Activated naive CD8-positive, alpha-beta T cell treated with anti-CD3 and anti-CD28 coated beads, Interleukin-2, amount 10 ng/mL, durations not matched to agents 7 days and 5 days (primary cell): Measurements from ENCODE around the gene CYTH4. TPM values are rescaled to one million over a fixed set of nuclear protein-coding genes. Genes with fewer than 3 reads are reported as not detected.

ENCODE experiments used
- ATAC-seq: fragments of 150-1000 bp; cut with Tn5 transposase; one replicate; pipeline ENCODE4 v1.10.0; 2021; ENCODE audit warnings: low read depth, moderate library complexity
- POLR2A ChIA-PET: fragments of 350-600 bp; sonication (Branson Sonifier 250); formaldehyde crosslinking; loops from one replicate; lab custom pipeline; 2021; ENCODE audit warnings: antibody characterized with exemption; lab: Charles Lee
- DNase-seq: peaks from one replicate; pipeline ENCODE4 v3.0.0; 2021
- H3K27ac Mint-ChIP-seq: one replicate; pipeline ENCODE4 v1.8.0; 2022; ENCODE audit warnings: mild to moderate bottlenecking, mixed read lengths
- H3K27me3 Mint-ChIP-seq: one replicate; pipeline ENCODE4 v1.8.0; 2022; ENCODE audit warnings: mild to moderate bottlenecking, moderate library complexity, mixed read lengths
- H3K36me3 Mint-ChIP-seq: one replicate; pipeline ENCODE4 v1.8.0; 2021; ENCODE audit warnings: mild to moderate bottlenecking, mixed read lengths
- H3K4me1 Mint-ChIP-seq: one replicate; pipeline ENCODE4 v1.8.0; 2021; ENCODE audit warnings: mixed read lengths
- H3K4me3 Mint-ChIP-seq: one replicate; pipeline ENCODE4 v1.8.0; 2022; ENCODE audit warnings: mild to moderate bottlenecking, moderate library complexity, mixed read lengths
- H3K9me3 Mint-ChIP-seq: one replicate; pipeline ENCODE4 v1.8.0; 2021; ENCODE audit warnings: mixed read lengths
- total RNA-seq, 2 experiments: library from RNA; stranded (reverse); gene quantifications; one replicate each; pipeline ENCODE4 v1.2.3, GENCODE V29; 2021

CYTH4 gene
- total RNA-seq, 2 experiments from 2014 or later = 149 to 157 TPM

GRCh38 chr22:37313376-37314314, 31.3 kb downstream of the CYTH4 start:
- H3K4me1 Mint-ChIP-seq = peaks cover 54% of the 10 kb centered on the region

DNA sequence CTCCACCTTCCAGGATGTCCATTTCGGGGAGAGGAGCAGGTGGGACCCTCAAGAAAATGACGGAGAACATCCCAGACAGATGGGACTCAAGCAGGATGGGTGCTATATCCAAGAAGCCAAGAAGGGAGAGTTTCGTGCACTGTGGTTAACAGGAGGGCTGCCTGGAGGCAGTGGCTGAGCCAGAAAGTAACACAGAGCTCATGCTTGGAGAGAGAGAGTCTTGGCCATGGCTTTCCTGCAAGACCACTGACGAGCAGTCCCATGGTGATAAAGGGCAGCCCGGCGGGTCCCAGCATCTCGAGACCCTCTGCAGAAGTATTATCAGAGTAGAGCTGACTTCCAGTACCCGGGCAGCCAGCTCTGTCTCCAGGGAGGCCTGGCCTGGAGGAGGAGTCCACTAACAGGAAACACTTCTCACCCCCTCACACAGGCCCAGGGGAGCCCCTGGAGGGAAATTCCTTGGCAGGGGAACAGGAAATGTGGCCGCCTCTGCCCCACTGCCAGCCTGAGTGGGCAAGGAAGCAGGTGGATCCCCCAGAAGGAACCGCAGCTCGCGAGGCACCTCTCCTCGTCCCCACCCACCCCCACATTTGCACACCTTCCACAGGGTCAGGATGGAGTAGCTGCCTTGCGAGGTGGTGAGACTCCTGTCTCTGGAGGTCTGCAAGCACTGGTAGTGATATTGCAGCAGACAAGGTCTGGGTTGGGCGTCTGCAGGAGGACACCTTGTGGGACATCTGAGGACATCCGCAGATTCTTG, 32.2 kb downstream of the CYTH4 start:
- Mint-ChIP-seq H3K4me3 (peak overlapping the region; percentile 72), H3K27me3 (peaks cover 2% of the 10 kb centered on the region), H3K4me1 (peaks cover 46% of the 10 kb centered on the region), H3K27ac (peak overlapping the region; percentile 90), H3K36me3 (peaks cover 29% of the 10 kb centered on the region), H3K9me3 (no peaks in the 10 kb centered on the region)
- DNase-seq (no peak), ATAC-seq (peak; percentile 49)
- POLR2A ChIA-PET = interaction anchor here (0.5 to 2.1 kb wide), 18 partner anchors 8 to 265 kb away, joined by 3 to 11 read pairs (median 4); partner anchors contain the start of gene LGALS2

More at GRCh38 chr22:37313376-37314314, 31.3 kb downstream of the CYTH4 start:
- Mint-ChIP-seq H3K4me3 (no peak overlapping the region), H3K9me3 (no peaks in the 10 kb centered on the region), H3K27ac (peak overlapping the region; percentile 90), H3K36me3 (peaks cover 35% of the 10 kb centered on the region), H3K27me3 (peaks cover 2% of the 10 kb centered on the region)
- no peak for ATAC-seq
- POLR2A ChIA-PET = interaction anchor here (0.6 to 2.2 kb wide), 16 partner anchors 8 to 145 kb away, joined by 3 to 11 read pairs (median 4); no protein-coding TSS in a partner anchor
- DNase-seq = no peak

DNA sequence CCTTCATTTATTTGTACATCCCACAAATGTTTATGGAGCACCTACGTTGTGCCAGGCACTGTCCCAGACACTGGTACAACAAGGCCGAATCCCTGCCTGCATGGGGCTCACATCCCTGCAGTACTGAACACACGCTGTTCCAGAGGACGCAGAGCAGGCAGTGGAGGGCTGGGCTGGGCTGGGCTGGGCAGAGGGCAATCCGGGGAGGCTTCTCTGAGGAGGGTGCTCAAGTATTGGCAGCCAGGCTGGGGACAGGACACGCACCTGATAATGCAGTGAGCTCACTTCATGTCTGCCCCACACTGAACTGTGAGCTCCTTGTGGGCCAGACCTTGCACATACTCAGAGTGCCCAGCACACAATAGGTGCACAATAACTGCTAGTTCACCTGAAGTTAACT, 34.1 kb downstream of the CYTH4 start:
- DNase-seq = no peak
- Mint-ChIP-seq H3K4me1 (peaks cover 32% of the 10 kb centered on the region), H3K4me3 (no peak overlapping the region), H3K27ac (peak overlapping the region; percentile 77), H3K36me3 (peaks cover 13% of the 10 kb centered on the region), H3K27me3 (peaks cover 10% of the 10 kb centered on the region), H3K9me3 (no peaks in the 10 kb centered on the region)
- ATAC-seq = peak; percentile 9
- POLR2A ChIA-PET = interaction anchor here (0.7 to 1.8 kb wide), 4 partner anchors 12 to 251 kb away, joined by 3 to 6 read pairs (median 4); no protein-coding TSS in a partner anchor

- DNase-seq (peak; percentile 74), ATAC-seq (peak; percentile 72)
- POLR2A ChIA-PET = interaction anchor here (0.7 to 1.8 kb wide), 6 partner anchors 13 to 250 kb away, joined by 3 to 6 read pairs (median 4); no protein-coding TSS in a partner anchor
- Mint-ChIP-seq H3K4me1 (peaks cover 32% of the 10 kb centered on the region), H3K27ac (peak overlapping the region; percentile 34), H3K36me3 (peaks cover 13% of the 10 kb centered on the region), H3K27me3 (peaks cover 11% of the 10 kb centered on the region), H3K4me3 (no peak overlapping the region), H3K9me3 (no peaks in the 10 kb centered on the region)
Observed at GRCh38 chr22:37316875-37317371, 34.6 kb downstream of the CYTH4 start.

DNA sequence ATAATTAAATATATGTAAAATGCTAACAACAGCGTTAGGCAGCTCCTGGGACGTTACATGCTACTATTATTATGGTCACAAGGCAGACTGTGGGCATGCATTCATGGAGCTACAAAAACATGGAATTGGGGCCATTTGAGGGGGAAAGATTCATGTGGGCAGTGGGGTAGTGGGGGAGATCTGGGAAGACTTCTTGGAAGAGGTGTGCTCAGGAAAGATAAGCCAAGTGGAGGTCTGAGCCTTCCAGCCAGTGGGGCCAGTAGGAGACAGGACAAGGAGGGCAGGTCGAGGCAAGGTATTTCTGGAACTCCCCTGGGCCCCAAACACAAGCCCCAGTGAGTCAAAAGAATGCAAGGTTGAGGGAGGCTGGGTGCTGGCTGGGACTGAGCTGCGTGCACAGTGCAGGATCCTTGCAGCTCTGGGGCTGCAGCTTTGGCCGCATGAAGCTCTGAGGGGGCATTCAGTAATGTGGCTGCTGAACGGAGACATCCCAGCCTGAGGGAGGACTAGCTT, 35.4 kb downstream of the CYTH4 start:
- H3K27me3 Mint-ChIP-seq = peaks cover 15% of the 10 kb centered on the region
- H3K27ac Mint-ChIP-seq = no peak overlapping the region
- peaks cover 26% of the 10 kb centered on the region for H3K4me1 Mint-ChIP-seq
- H3K36me3 Mint-ChIP-seq = peaks cover 7% of the 10 kb centered on the region
- ATAC-seq = no peak
- DNase-seq = no peak
- no peak overlapping the region for H3K4me3 Mint-ChIP-seq
- POLR2A ChIA-PET = interaction anchor here (1.1 to 1.8 kb wide), 3 partner anchors 17 to 249 kb away, joined by 3 to 6 read pairs (median 4); no protein-coding TSS in a partner anchor
- H3K9me3 Mint-ChIP-seq = no peaks in the 10 kb centered on the region

DNA sequence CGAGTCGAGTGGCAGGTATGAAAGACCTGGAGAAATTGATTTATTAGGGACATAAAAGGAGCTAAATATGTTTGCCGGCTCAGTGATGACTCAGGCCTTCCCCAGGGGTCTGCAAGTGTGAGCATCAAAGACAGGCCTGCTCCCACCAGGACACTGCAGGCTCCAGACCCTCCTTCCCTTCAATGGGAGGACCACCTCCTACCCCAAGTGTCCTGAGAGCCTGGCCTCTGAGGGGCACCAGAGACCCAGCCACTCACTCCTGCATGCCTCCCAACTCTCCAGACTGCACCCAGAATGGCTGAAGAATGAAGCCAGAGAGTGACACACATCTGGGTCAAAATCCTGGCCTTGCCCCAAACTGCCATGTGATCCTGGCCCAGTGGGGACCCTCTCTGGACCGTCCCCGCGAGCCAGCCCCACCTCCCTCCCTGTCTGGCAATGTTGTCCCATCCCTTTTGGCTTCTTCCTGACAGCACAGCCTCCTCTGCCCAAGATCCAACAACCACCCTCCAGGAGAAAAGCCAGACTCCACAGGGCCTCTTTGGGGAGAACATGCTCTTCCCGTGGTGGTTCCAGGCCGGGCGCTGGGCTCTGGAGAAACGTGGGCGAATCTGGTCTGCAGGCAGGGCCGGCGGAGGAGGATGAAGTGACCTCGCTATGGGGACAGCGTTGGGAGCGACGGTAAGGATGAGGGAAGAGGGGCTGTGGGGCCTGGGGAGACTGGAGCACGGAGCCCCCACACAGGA, 36.2 kb downstream of the CYTH4 start:
- H3K36me3 Mint-ChIP-seq = peaks cover 3% of the 10 kb centered on the region
- ATAC-seq (no peak), DNase-seq (no peak)
- H3K27ac Mint-ChIP-seq = no peak overlapping the region
- H3K4me1 Mint-ChIP-seq = peaks cover 21% of the 10 kb centered on the region
- H3K9me3 Mint-ChIP-seq = no peaks in the 10 kb centered on the region
- POLR2A ChIA-PET = interaction anchor here (1.2 kb wide), 1 partner anchor 18 kb away, joined by 4 read pairs; no protein-coding TSS in a partner anchor
- H3K4me3 Mint-ChIP-seq = no peak overlapping the region
- H3K27me3 Mint-ChIP-seq = peaks cover 23% of the 10 kb centered on the region

DNA sequence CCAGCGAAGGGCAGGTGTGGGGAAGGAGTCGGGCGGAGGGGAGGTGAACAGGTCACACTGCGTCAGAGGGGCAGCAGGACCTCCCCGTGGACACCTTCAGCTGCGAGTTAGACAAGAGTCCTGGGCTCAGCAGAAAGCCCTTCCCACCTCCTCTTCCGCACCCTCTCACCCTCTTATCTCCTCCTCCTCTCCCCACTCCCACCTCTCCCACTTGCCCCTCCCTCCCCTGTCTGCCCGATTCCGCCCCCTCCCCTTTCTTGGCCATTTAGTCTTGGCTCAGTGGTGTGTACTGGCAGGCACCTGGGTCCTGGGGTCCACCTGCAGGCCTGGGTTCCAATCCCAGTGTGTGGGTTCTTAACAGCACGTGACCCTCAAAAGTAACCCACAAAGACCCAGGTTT, 37.2 kb downstream of the CYTH4 start:
- DNase-seq (no peak), ATAC-seq (no peak)
- Mint-ChIP-seq H3K27me3 (peaks cover 32% of the 10 kb centered on the region), H3K9me3 (no peaks in the 10 kb centered on the region), H3K4me1 (peaks cover 12% of the 10 kb centered on the region), H3K27ac (no peak overlapping the region), H3K36me3 (peaks cover 3% of the 10 kb centered on the region), H3K4me3 (no peak overlapping the region)
- POLR2A ChIA-PET = no interaction called here

DNA sequence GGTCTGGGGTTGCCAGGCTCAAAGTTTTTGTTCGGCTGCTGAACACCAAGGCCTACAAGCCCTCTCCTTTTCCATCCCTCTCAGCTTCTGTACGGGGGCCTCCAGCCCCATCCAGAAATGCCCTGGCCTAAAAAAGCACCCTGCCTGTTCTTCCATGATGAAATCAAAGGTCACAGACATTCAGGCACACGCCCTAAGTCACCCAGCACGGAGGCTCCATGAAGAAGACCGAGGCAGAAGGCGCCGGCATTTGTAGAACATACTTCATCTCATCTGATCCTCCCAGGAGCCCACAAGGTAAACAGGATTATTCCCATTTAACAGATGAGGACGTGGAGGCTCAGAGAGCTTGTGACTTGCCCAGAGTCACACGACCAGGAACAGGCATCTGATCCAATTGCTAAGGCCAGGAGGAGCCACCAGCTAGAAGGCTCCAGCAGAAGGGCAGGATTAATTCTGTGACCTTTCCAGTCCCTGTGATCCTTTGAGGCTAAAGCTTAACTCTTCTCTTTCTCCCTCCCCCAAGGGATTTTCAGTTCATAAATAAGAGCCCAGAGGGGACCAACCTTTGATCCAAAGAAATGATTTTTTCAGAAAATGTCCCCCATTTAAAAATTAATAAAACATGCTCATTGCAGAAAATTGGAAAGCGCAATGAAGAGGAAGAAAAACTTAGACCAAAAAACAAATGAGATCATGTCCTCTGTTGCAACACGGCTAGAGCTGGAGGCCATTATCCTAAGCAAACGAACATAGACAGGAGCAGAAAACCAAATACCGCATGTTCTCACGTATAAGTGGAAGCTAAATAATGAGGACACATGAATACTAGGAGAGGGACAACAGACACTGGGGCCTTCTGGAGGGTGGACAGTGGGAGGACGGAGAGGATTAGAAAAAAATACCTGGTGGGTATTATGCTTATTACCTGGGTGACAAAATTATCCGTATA, 38.7 kb downstream of the CYTH4 start:
- Mint-ChIP-seq H3K36me3 (no peaks in the 10 kb centered on the region), H3K9me3 (no peaks in the 10 kb centered on the region)

DNA sequence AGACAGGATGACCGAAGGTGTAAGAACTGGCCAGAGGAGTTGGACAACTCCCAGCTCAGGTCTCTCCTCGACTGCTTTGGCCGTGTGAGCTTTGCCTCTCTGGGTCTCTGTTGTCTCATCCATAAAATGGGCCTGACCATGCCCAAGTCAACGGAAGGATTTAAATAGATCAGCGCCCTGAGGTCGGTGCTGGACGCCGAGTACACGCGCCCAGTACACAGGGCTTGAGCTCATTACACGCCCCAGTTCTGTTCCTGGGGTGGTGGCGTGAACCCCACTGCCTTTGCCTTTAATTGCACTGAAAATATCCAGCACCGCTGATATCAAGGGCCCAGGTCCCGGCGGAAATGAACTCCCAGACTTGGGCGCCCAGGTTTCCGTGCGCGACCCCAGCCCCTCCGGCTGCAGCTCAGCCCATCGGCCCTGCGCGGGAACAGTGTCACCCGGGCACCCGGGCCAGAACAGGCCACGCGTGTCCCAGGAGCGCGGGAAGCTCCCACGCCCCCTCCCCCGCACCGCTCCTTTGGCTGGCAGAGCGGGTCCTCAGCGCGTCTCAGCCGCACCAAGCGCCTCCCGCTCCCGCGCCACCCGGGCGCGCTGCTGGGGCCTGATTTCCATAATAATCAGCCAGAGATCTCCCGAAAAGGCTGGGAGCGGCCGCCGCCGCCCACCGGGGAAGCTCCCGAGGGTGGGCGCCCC, 42.2 kb downstream of the CYTH4 start:
- Mint-ChIP-seq H3K4me1 (no peaks in the 10 kb centered on the region), H3K27ac (no peak overlapping the region), H3K9me3 (no peaks in the 10 kb centered on the region), H3K36me3 (no peaks in the 10 kb centered on the region), H3K27me3 (peaks cover 74% of the 10 kb centered on the region), H3K4me3 (no peak overlapping the region)
- no peak for DNase-seq
- POLR2A ChIA-PET = interaction anchor here (1.0 kb wide), 1 partner anchor 10 kb away, joined by 3 read pairs; no protein-coding TSS in a partner anchor
- no peak for ATAC-seq

More for the DNA sequence above, 38.7 kb downstream of the CYTH4 start:
- no peak overlapping the region for H3K27ac Mint-ChIP-seq
- H3K4me3 Mint-ChIP-seq = no peak overlapping the region
- DNase-seq (no peak), ATAC-seq (no peak)
- POLR2A ChIA-PET = interaction anchor here (0.7 to 1.3 kb wide), 2 partner anchors 113 to 165 kb away, joined by 3 read pairs; partner anchors contain the start of gene MFNG
- peaks cover 4% of the 10 kb centered on the region for H3K4me1 Mint-ChIP-seq
- peaks cover 42% of the 10 kb centered on the region for H3K27me3 Mint-ChIP-seq

DNA sequence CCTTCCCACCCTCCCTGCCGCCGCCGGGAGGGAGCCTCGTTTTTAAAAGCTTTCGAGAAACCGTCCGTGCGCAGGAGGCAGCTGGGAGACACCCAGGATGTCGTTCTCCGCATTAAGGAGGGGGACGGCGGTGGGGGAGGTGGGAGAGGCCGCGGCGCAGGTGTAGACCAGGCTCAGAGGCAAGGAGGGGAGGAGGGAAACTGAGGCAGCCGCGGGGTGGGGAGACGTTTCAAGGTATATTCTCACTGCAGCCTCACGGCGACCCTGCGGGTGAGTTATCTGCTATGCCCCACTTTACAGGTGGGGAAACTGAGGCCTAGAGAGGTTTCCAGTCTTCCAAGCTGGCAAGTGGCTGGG, 42.7 kb downstream of the CYTH4 start:
- DNase-seq (no peak), ATAC-seq (no peak)
- no peak overlapping the region for H3K27ac Mint-ChIP-seq
- POLR2A ChIA-PET = no interaction called here
- H3K4me1 Mint-ChIP-seq = no peaks in the 10 kb centered on the region
- H3K9me3 Mint-ChIP-seq = no peaks in the 10 kb centered on the region
- no peaks in the 10 kb centered on the region for H3K36me3 Mint-ChIP-seq
- H3K4me3 Mint-ChIP-seq = no peak overlapping the region
- H3K27me3 Mint-ChIP-seq = peaks cover 74% of the 10 kb centered on the region

GRCh38 chr22:37326726-37327125, 44.4 kb downstream of the CYTH4 start:
- Mint-ChIP-seq H3K9me3 (no peaks in the 10 kb centered on the region), H3K27me3 (peaks cover 66% of the 10 kb centered on the region), H3K27ac (no peak overlapping the region), H3K4me3 (no peak overlapping the region), H3K36me3 (no peaks in the 10 kb centered on the region), H3K4me1 (peaks cover 1% of the 10 kb centered on the region)
- ATAC-seq (no peak), DNase-seq (no peak)
- POLR2A ChIA-PET = no interaction called here
